GM12891 (cell line): ENCODE data around the gene SELENOV.

Experiments used
- POLR2A ChIP-seq: IDR thresholded peaks from 2 replicates; pipeline ENCODE4 v1.6.1; 2011; ENCODE audit warnings: low read depth, low read length, control low read depth
- POLR2AphosphoS5 ChIP-seq: IDR thresholded peaks from 2 replicates; pipeline ENCODE4 v1.6.1; 2011; ENCODE audit warnings: low read depth, low read length, control low read depth

DNA sequence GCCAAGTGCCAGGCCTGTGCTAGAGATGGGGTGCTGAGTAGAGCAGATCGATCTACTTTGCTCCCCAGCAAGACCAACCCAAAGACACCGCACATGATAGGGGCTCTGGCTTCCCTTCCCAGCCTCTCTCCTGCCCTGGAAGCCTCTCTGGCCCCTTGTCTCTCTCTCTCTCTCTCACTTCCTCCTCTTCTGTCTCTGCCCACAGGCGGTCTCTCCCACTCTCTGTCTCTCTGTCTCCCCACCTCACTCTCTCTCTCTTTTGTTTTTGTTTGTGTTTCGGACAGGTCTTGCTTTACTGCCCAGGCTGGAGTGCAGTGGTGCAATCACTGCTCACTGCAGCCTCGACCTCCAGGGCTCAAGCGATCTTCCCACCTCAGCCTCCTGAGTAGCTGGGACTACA lies 1.3 kb downstream of the SELENOV start:
- TF ChIP-seq POLR2A (no peak), POLR2AphosphoS5 (no peak)
